Measurements from ENCODE around the gene PHTF1.
A peak's percentile ranks its signal among the peaks of the same experiment; 100 is the strongest.

PHTF1 gene

GRCh38 chr1:113777561-113777960, 18.3 kb upstream of the PHTF1 start:
- TF ChIP-seq, protein P1, sequence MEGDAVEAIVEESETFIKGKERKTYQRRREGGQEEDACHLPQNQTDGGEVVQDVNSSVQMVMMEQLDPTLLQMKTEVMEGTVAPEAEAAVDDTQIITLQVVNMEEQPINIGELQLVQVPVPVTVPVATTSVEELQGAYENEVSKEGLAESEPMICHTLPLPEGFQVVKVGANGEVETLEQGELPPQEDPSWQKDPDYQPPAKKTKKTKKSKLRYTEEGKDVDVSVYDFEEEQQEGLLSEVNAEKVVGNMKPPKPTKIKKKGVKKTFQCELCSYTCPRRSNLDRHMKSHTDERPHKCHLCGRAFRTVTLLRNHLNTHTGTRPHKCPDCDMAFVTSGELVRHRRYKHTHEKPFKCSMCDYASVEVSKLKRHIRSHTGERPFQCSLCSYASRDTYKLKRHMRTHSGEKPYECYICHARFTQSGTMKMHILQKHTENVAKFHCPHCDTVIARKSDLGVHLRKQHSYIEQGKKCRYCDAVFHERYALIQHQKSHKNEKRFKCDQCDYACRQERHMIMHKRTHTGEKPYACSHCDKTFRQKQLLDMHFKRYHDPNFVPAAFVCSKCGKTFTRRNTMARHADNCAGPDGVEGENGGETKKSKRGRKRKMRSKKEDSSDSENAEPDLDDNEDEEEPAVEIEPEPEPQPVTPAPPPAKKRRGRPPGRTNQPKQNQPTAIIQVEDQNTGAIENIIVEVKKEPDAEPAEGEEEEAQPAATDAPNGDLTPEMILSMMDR (conservative IDR thresholded peaks at IDR 0.05; ENCODE audit: low read length) = no peak
- no peak overlapping the region for H3K4me3 ChIP-seq (ENCODE audit: low read length)
- no peak for DNase-seq (ENCODE audit: low read depth)

DNA sequence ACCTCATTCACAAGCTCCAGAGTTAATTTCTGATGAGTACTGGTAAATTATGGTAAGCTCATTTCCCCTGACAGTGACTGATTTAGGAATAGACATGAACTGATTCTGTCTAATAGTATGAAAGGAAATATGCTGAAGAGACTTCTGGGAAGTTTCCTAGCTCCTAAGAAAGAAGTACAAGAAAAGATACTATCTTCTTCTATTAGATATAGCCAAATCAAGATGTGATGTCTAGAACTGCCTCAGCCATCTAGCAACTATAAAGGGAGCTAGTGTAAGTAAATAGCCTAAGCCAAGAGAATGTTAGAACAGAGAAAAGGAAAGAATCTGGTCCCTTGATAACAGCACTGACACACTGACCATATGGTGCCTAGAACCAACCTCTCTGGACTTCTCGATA, 10.7 kb upstream of the PHTF1 start:
- TF ChIP-seq, protein P1 (conservative IDR thresholded peaks at IDR 0.05; ENCODE audit: low read length) = no peak
- no peak overlapping the region for H3K4me3 ChIP-seq (ENCODE audit: low read length)
- DNase-seq (ENCODE audit: low read depth) = no peak

- TF ChIP-seq, protein P1 (conservative IDR thresholded peaks at IDR 0.05; ENCODE audit: low read length) = no peak
- no peak for DNase-seq (ENCODE audit: low read depth)
- no peak overlapping the region for H3K4me3 ChIP-seq (ENCODE audit: low read length)
These were observed 10.3 kb upstream of the PHTF1 start for GRCh38 chr1:113769601-113769970.

DNA sequence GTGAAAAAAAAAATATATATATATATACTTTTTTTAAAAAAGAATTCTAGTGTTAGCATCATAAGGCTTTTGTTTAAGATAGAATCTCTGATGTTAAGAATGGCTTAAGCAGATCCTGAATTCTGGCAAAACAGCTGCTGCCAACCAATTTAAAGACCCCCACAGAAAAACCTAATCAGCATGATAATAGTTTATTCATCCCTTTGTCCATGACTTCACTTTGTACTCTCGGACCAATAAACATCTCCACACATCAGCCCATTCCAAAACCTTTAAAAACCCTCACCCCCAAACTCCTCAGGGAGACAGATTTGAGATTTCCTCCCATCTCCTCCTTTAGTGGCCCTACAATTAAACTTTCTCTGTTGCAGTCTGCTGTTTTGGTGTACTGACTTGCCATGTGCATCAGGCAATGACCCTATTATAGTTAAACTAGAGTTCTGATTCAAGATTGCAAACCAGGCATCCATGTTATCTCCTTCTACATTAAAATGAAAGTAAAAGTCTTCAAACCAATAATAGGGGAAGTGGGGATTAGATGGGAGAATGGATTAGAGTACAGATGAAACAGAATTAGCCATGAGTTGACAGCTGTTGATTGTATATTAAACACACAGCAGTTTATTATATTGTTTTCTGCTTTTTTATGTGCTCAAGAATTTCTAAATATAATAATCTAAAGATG, 9.8 kb upstream of the PHTF1 start:
- TF ChIP-seq, protein P1 (conservative IDR thresholded peaks at IDR 0.05; ENCODE audit: low read length) = no peak
- H3K4me3 ChIP-seq (ENCODE audit: low read length) = no peak overlapping the region
- no peak for DNase-seq (ENCODE audit: low read depth)

- no peak overlapping the region for H3K4me3 ChIP-seq (ENCODE audit: low read length)
- TF ChIP-seq, protein P1 (conservative IDR thresholded peaks at IDR 0.05; ENCODE audit: low read length) = no peak
- DNase-seq (ENCODE audit: low read depth) = peak; percentile 86
These were observed 6.3 kb upstream of the PHTF1 start for GRCh38 chr1:113765306-113766230.

DNA sequence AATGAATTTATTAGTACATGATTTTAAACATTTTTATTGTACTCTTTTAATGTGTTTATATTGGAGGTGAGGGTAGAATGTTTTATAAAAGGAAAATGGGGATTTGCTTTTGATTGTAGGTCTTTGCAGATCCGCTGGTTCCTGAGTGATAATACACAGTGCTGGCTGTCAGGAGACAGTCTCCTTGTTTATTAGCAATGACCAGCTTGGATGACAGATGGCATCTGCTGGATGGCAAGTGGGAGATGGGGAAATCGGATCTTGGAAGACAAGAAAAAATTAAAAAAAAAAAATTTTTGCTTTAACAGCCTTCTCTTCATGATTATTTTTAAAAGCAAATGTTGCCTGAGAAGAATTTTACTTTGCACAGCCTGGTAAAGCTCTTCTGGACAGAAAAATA, 4.4 kb upstream of the PHTF1 start:
- DNase-seq (ENCODE audit: low read depth) = no peak
- TF ChIP-seq, protein P1 (conservative IDR thresholded peaks at IDR 0.05; ENCODE audit: low read length) = no peak
- no peak overlapping the region for H3K4me3 ChIP-seq (ENCODE audit: low read length)

DNA sequence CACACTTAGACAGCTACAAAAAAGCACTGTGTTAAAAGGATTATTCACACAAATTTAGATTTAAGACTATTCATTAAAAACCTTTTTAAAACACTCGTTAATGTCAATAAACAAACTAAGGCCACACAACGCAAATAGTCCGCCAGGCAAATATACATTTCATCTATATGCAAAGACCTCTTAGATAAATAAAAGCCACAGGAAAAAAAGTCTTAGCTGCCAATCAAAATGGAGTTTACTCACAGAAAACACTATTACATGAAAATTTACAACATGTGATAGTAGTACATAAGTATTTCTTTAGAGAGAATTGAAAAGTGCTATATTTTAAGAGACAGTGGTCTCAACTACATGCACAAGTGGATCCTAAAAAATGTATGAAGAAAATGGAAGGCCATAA, 2.7 kb upstream of the PHTF1 start:
- TF ChIP-seq, protein P1 (conservative IDR thresholded peaks at IDR 0.05; ENCODE audit: low read length) = no peak
- H3K4me3 ChIP-seq (ENCODE audit: low read length) = no peak overlapping the region
- no peak for DNase-seq (ENCODE audit: low read depth)
